ENCODE results near the gene TMEM139. TPM values are rescaled to one million over a fixed set of nuclear protein-coding genes. Genes with fewer than 3 reads are reported as not detected.

Gene TMEM139
- total and polyA plus RNA-seq, 10 of the 15 experiments (the other 5 are each of a cell fraction or from before 2014, with no cell fraction given): 0.31 TPM; not detected in 9

- ATAC-seq: no peak
- intact Hi-C loops (cut with micrococcal nuclease; ENCODE audit: unreplicated experiment): no loop called here
These were observed 13.5 kb upstream of the TMEM139 start for GRCh38 chr7:143271240-143271639.

More at GRCh38 chr7:143271240-143271639, 13.5 kb upstream of the TMEM139 start:
- no peak for FAIRE-seq
- Histone ChIP-seq H3K36me3 (ENCODE audit: control insufficient read depth in 2 of 2, insufficient read depth in 2 of 2, low read length in 1 of 2) (peaks cover 5 to 7% of the 10 kb centered on the region in 2 experiments), H2AFZ (ENCODE audit: control insufficient read depth, low read depth, low read length) (no peak overlapping the region), H4K20me1 (ENCODE audit: control insufficient read depth, insufficient read depth) (no peaks in the 10 kb centered on the region), H3K79me2 (ENCODE audit: control insufficient read depth, insufficient read depth, low read length) (no peaks in the 10 kb centered on the region), H3K4me2 (ENCODE audit: control insufficient read depth, insufficient read depth) (no peak overlapping the region), H3K4me1 (ENCODE audit: control insufficient read depth, insufficient read depth, low read length) (no peaks in the 10 kb centered on the region), H3K9ac (ENCODE audit: control insufficient read depth, insufficient read depth, low read length) (no peak overlapping the region), H3K9me3 (replicated peaks; ENCODE audit: control insufficient read depth, insufficient read depth, low read length) (no peaks in the 10 kb centered on the region), H3K27me3 (replicated peaks in 1 of 2; ENCODE audit: control insufficient read depth in 2 of 2, insufficient read depth in 2 of 2, low read length in 1 of 2) (no peaks in the 10 kb centered on the region), H3K27ac (ENCODE audit: control insufficient read depth, insufficient read depth) (no peak overlapping the region), H3K4me3 (no peak overlapping the region)
- POLR2A ChIA-PET: no interaction called here
- RAD21 ChIA-PET (ENCODE audit: unreplicated experiment): no interaction called here
- BruUV-seq (replicated peaks): no TSS peak
- CTCF ChIA-PET: interaction anchor here (0.7 to 2.4 kb wide), 3 partner anchors 12 to 31 kb away, joined by 3 to 7 read pairs (median 3); no protein-coding TSS in a partner anchor
- TF ChIP-seq POLR2A (IDR thresholded peaks at IDR 0.05; ENCODE audit: low read depth, low read length) (no peak), NFIC (IDR thresholded peaks at IDR 0.05; ENCODE audit: low read depth, low read length) (no peak), NBN (IDR thresholded peaks at IDR 0.05) (no peak), CUX1 (IDR thresholded peaks at IDR 0.05; ENCODE audit: insufficient replicate concordance, low read depth, low read length) (no peak), CHD2 (IDR thresholded peaks at IDR 0.05; ENCODE audit: borderline replicate concordance, low read depth, low read length) (no peak), ETV6 (conservative IDR thresholded peaks at IDR 0.05 in 1 of 2, IDR thresholded peaks at IDR 0.05 in 1 of 2; ENCODE audit: borderline replicate concordance in 1 of 2, low read depth in 1 of 2) (no peak), IRF5 (IDR thresholded peaks at IDR 0.05; ENCODE audit: borderline replicate concordance) (no peak), IKZF2 (IDR thresholded peaks at IDR 0.05) (no peak), BCL11A (IDR thresholded peaks at IDR 0.05; ENCODE audit: low read depth, low read length) (no peak), NRF1 (conservative IDR thresholded peaks at IDR 0.05; ENCODE audit: low read depth, low read length) (no peak), YY1 (IDR thresholded peaks at IDR 0.05; ENCODE audit: low read depth, low read length) (no peak), JUNB (IDR thresholded peaks at IDR 0.05) (no peak), SMC3 (IDR thresholded peaks at IDR 0.05; ENCODE audit: borderline replicate concordance, low read length) (no peak), EED (IDR thresholded peaks at IDR 0.05; ENCODE audit: low read depth) (no peak), ELK1 (IDR thresholded peaks at IDR 0.05; ENCODE audit: low read depth, low read length) (no peak), ZNF24 (IDR thresholded peaks at IDR 0.05) (no peak), ATF2 (IDR thresholded peaks at IDR 0.05; ENCODE audit: low read length) (no peak), CREB1 (IDR thresholded peaks at IDR 0.05; ENCODE audit: low read depth) (no peak)
- SMC1A ChIA-PET (ENCODE audit: uncharacterized antibody, unreplicated experiment): interaction anchor here (1.2 kb wide), 1 partner anchor 65 kb away, joined by 3 read pairs; no protein-coding TSS in a partner anchor
- 13% methylated on average over 1 of the region's 1 CpG for WGBS (ENCODE audit: insufficient coverage, insufficient replicate concordance, low lambda C conversion rate, missing lambda C conversion rate)
- no peak for DNase-seq (ENCODE audit: low read depth, low spot score)
- in situ Hi-C loops (cut with MboI): no loop called here

All from GM12878 (cell line).